HL-60 (cell line): ENCODE data around the gene VAT1L.

Source experiments
- DNase-seq, 2 experiments: peaks; one replicate each; pipeline ENCODE4 v3.0.0-alpha.2; 2010 to 2020; ENCODE audit warnings: low read depth in 1 of 2, low spot score in 1 of 2
- H3K27ac ChIP-seq: fragments of 250-450 bp; sonication (Bioruptor Pico); replicated peaks from 2 replicates; pipeline ENCODE4 v1.5.1; 2020; ENCODE audit warnings: mild to moderate bottlenecking, moderate library complexity
- H3K27me3 ChIP-seq: fragments of 250-450 bp; sonication (Bioruptor Pico); 2 replicates; pipeline ENCODE4 v1.5.1; 2021; ENCODE audit warnings: mild to moderate bottlenecking, moderate library complexity; ENCODE audit not compliant: insufficient read depth, poor library complexity, severe bottlenecking
- H3K4me3 ChIP-seq: replicated peaks from 2 replicates; pipeline ENCODE4 v1.5.1; 2011; ENCODE audit warnings: mild to moderate bottlenecking, control low read depth, low read length; ENCODE audit not compliant: insufficient read depth
- GABPA ChIP-seq: IDR thresholded peaks from 2 replicates; pipeline ENCODE4 v1.6.1; 2012; ENCODE audit warnings: low read depth
- POLR2AphosphoS5 ChIP-seq: IDR thresholded peaks from 2 replicates; pipeline ENCODE4 v1.6.1; 2012; ENCODE audit warnings: low read depth
- SPI1 ChIP-seq: IDR thresholded peaks from 2 replicates; pipeline ENCODE4 v1.6.1; 2012; ENCODE audit warnings: low read depth, mild to moderate bottlenecking, borderline replicate concordance
- TF ChIP-seq, protein P1 (sequence below): IDR thresholded peaks from one replicate; pipeline ENCODE4 v1.5.1; 2011; ENCODE audit warnings: low read length, control low read depth, inconsistent platforms; ENCODE audit not compliant: insufficient read depth
- TF ChIP-seq, protein P2 (sequence below): IDR thresholded peaks from 2 replicates; pipeline ENCODE4 v1.6.1; 2012; ENCODE audit warnings: low read depth; ENCODE audit not compliant: insufficient replicate concordance

Gene VAT1L

DNA sequence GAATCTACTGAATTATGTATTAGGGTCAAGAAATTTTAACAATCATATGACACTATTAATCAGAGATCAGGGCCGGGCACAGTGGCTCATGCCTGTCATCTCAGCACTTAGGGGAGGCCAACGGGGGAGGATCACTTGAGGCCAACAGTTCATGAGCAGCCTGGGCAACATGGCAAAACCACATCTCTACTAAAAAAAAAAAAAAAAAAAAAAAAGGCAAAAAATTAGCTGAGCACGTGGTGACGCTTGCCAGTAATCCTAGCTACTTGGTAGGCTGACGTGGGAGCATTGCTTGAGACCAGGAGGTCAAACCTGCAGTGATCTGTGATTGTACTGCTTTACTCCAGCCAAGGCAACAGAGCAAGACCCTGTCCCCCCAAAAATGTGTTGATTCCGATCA lies 181.5 kb downstream of the VAT1L start:
- DNase-seq = no peak
- no peak overlapping the region for H3K27ac ChIP-seq
- H3K4me3 ChIP-seq = no peak overlapping the region
- TF ChIP-seq, protein P1, sequence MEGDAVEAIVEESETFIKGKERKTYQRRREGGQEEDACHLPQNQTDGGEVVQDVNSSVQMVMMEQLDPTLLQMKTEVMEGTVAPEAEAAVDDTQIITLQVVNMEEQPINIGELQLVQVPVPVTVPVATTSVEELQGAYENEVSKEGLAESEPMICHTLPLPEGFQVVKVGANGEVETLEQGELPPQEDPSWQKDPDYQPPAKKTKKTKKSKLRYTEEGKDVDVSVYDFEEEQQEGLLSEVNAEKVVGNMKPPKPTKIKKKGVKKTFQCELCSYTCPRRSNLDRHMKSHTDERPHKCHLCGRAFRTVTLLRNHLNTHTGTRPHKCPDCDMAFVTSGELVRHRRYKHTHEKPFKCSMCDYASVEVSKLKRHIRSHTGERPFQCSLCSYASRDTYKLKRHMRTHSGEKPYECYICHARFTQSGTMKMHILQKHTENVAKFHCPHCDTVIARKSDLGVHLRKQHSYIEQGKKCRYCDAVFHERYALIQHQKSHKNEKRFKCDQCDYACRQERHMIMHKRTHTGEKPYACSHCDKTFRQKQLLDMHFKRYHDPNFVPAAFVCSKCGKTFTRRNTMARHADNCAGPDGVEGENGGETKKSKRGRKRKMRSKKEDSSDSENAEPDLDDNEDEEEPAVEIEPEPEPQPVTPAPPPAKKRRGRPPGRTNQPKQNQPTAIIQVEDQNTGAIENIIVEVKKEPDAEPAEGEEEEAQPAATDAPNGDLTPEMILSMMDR = no peak
- TF ChIP-seq POLR2AphosphoS5 = no peak
- TF ChIP-seq, protein P2, sequence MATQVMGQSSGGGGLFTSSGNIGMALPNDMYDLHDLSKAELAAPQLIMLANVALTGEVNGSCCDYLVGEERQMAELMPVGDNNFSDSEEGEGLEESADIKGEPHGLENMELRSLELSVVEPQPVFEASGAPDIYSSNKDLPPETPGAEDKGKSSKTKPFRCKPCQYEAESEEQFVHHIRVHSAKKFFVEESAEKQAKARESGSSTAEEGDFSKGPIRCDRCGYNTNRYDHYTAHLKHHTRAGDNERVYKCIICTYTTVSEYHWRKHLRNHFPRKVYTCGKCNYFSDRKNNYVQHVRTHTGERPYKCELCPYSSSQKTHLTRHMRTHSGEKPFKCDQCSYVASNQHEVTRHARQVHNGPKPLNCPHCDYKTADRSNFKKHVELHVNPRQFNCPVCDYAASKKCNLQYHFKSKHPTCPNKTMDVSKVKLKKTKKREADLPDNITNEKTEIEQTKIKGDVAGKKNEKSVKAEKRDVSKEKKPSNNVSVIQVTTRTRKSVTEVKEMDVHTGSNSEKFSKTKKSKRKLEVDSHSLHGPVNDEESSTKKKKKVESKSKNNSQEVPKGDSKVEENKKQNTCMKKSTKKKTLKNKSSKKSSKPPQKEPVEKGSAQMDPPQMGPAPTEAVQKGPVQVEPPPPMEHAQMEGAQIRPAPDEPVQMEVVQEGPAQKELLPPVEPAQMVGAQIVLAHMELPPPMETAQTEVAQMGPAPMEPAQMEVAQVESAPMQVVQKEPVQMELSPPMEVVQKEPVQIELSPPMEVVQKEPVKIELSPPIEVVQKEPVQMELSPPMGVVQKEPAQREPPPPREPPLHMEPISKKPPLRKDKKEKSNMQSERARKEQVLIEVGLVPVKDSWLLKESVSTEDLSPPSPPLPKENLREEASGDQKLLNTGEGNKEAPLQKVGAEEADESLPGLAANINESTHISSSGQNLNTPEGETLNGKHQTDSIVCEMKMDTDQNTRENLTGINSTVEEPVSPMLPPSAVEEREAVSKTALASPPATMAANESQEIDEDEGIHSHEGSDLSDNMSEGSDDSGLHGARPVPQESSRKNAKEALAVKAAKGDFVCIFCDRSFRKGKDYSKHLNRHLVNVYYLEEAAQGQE = no peak
- no peak for TF ChIP-seq GABPA
- TF ChIP-seq SPI1 = no peak
- H3K27me3 ChIP-seq = peaks cover 4% of the 10 kb centered on the region

DNA sequence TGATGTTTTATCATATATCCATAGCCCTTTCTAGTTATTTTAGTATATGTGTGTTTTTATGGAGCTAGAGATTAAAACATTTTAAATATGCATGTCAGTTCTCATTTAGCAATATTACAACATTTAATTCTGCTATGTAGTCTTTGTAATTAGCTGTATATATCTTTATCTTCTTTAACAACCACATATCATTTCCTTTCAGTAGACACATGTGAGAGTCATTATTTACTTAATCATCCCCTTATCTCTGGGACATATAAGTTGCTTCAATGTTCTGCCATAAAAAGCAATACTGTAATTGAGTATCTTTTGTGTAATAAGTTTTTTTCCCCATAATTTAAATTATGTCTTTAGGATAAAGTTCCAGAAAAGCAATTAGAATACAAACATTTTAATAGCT lies 182.0 kb downstream of the VAT1L start:
- no peak for DNase-seq
- peaks cover 4% of the 10 kb centered on the region for H3K27me3 ChIP-seq
- no peak overlapping the region for H3K4me3 ChIP-seq
- TF ChIP-seq SPI1 = no peak
- TF ChIP-seq, protein P1 = no peak
- no peak for TF ChIP-seq GABPA
- TF ChIP-seq POLR2AphosphoS5 = no peak
- TF ChIP-seq, protein P2 = no peak
- no peak overlapping the region for H3K27ac ChIP-seq

DNA sequence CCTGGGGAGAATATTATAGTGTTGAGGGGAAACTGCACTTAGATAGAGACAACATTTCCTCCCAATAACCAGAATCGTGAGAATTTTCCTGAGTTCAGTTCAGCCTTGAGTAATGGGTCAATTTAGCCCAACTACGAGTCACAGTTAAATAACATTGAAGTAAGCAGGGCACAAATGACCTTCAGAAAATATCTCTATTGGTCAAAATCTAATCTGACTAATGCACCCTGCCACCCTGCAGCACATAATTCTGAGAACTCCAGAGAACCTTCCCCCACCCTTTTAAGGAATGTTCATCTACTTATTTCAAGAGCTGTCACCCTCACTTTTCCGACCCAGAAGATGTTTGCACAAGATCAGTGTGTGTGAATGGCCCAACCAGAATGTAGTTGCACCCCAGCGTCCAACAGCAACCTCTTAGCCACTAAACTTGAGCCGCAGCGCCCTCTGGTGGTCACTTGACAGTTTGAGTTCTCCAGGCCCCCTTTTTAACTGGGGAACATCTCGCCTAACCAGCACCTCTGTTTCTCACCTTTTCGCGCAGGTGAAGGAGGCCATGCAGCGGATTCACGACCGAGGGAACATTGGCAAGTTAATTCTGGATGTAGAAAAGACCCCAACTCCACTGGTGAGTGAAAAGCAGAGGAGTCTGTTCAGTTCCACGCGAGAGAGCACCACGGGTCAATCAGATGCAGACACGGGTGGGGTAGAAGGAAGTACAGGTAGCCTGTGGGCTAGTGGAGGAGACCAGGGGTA lies 183.1 kb downstream of the VAT1L start:
- peaks cover 4% of the 10 kb centered on the region for H3K27me3 ChIP-seq
- no peak overlapping the region for H3K27ac ChIP-seq
- TF ChIP-seq SPI1 (no peak), GABPA (no peak), POLR2AphosphoS5 (no peak)
- TF ChIP-seq, protein P2 = no peak
- TF ChIP-seq, protein P1 = peak; percentile 42
- DNase-seq = peak; percentile 57 to 67
- no peak overlapping the region for H3K4me3 ChIP-seq
